WTC11 (cell line): ENCODE data around the gene SLC38A10. TPM values are rescaled to one million over a fixed set of nuclear protein-coding genes. Genes with fewer than 3 reads are reported as not detected.
A peak's percentile ranks its signal among the peaks of the same experiment; 100 is the strongest.
"Not testable (repeated sequence)": the region's sequence is repeated elsewhere in the genome, so short reads cannot be mapped to it uniquely, and the experiment has no call there.

Experiments used
- ATAC-seq: fragments of 200-7000 bp; cut with Tn5 transposase; 2 replicates; pipeline ENCODE4 v1.10.0; 2021; ENCODE audit warnings: mild to moderate bottlenecking, moderate library complexity
- CTCF ChIA-PET: fragments of 300-600 bp; sonication (Branson Sonifier 250); formaldehyde crosslinking; loops from one replicate; lab custom pipeline; 2021; ENCODE audit warnings: antibody characterized with exemption; lab: Charles Lee
- POLR2A ChIA-PET: fragments of 350-600 bp; sonication (Branson Sonifier 250); formaldehyde crosslinking; loops from one replicate; lab custom pipeline; 2021; ENCODE audit warnings: antibody characterized with exemption; lab: Charles Lee
- DNase-seq: peaks from one replicate; pipeline ENCODE4 v3.0.0; 2021; ENCODE audit warnings: low spot score
- H3K27ac Mint-ChIP-seq: 2 replicates; pipeline ENCODE4 v1.8.0; 2021; ENCODE audit warnings: mixed read lengths
- H3K27me3 Mint-ChIP-seq: 2 replicates; pipeline ENCODE4 v1.8.0; 2021; ENCODE audit warnings: low read depth, mild to moderate bottlenecking, moderate library complexity, mixed read lengths
- H3K36me3 Mint-ChIP-seq: 2 replicates; pipeline ENCODE4 v1.8.0; 2021; ENCODE audit warnings: mixed read lengths
- H3K4me1 Mint-ChIP-seq: 2 replicates; pipeline ENCODE4 v1.8.0; 2022; ENCODE audit warnings: mixed read lengths
- H3K4me3 Mint-ChIP-seq: 2 replicates; pipeline ENCODE4 v1.8.0; 2021; ENCODE audit warnings: mild to moderate bottlenecking, moderate library complexity, mixed read lengths
- H3K9me3 Mint-ChIP-seq: 2 replicates; pipeline ENCODE4 v1.8.0; 2021; ENCODE audit warnings: mixed read lengths
- CBFB ChIP-seq: sonication (generic); formaldehyde crosslinking; IDR thresholded peaks from 2 replicates; pipeline ENCODE4 v1.8.1; 2022; ENCODE audit warnings: mild to moderate bottlenecking, low read depth, missing genetic modification reagents
- CREM ChIP-seq: sonication (generic); formaldehyde crosslinking; IDR thresholded peaks from 2 replicates; pipeline ENCODE4 v1.8.1; 2022; ENCODE audit warnings: mild to moderate bottlenecking, missing genetic modification reagents, moderate library complexity
- ETV6 ChIP-seq: sonication (generic); formaldehyde crosslinking; IDR thresholded peaks from 2 replicates; pipeline ENCODE4 v1.8.1; 2022; ENCODE audit warnings: mild to moderate bottlenecking, missing genetic modification reagents
- FOXK1 ChIP-seq: sonication (generic); formaldehyde crosslinking; IDR thresholded peaks from 2 replicates; pipeline ENCODE4 v1.8.0; 2022; ENCODE audit warnings: mild to moderate bottlenecking, moderate library complexity, missing genetic modification reagents
- HMGA2 ChIP-seq: fragments of 250-450 bp; sonication (Bioruptor Pico); IDR thresholded peaks from 2 replicates; pipeline ENCODE4 v1.4.0; 2021; ENCODE audit warnings: mild to moderate bottlenecking, moderate library complexity
- MXD4 ChIP-seq: fragments of 250-450 bp; sonication (Bioruptor Pico); IDR thresholded peaks from 2 replicates; pipeline ENCODE4 v1.8.0; 2021; ENCODE audit warnings: mild to moderate bottlenecking, moderate library complexity, borderline replicate concordance
- NFYB ChIP-seq: sonication (generic); formaldehyde crosslinking; conservative IDR thresholded peaks from 2 replicates; pipeline ENCODE4 v1.8.0; 2022; ENCODE audit warnings: low read depth, missing genetic modification reagents
- PRRX2 ChIP-seq: fragments of 250-450 bp; sonication (Bioruptor Pico); IDR thresholded peaks from 2 replicates; pipeline ENCODE4 v1.8.0; 2021; ENCODE audit warnings: mild to moderate bottlenecking
- SMAD3 ChIP-seq: sonication (generic); formaldehyde crosslinking; IDR thresholded peaks from 2 replicates; pipeline ENCODE4 v1.8.0; 2022; ENCODE audit warnings: missing genetic modification reagents, mild to moderate bottlenecking, borderline replicate concordance
- TCF7 ChIP-seq: sonication (generic); formaldehyde crosslinking; IDR thresholded peaks from 2 replicates; pipeline ENCODE4 v1.8.0; 2022; ENCODE audit warnings: mild to moderate bottlenecking, low read depth, missing genetic modification reagents, moderate library complexity
- TEAD1 ChIP-seq: sonication (generic); formaldehyde crosslinking; IDR thresholded peaks from 2 replicates; pipeline ENCODE4 v1.8.0; 2022; ENCODE audit warnings: mild to moderate bottlenecking, missing genetic modification reagents
- ZBTB21 ChIP-seq: sonication (generic); formaldehyde crosslinking; IDR thresholded peaks from 2 replicates; pipeline ENCODE4 v1.8.1; 2023; ENCODE audit warnings: mild to moderate bottlenecking, missing genetic modification reagents, borderline replicate concordance
- ZNF138 ChIP-seq: sonication (generic); formaldehyde crosslinking; conservative IDR thresholded peaks from 2 replicates; pipeline ENCODE4 v1.8.1; 2022; ENCODE audit warnings: mild to moderate bottlenecking, moderate library complexity, missing genetic modification reagents
- total RNA-seq: library from RNA; stranded (reverse); gene quantifications from 3 replicates; pipeline ENCODE4 v1.2.3, GENCODE V29; 2021
- TF ChIP-seq, protein P1 (sequence below): sonication (generic); formaldehyde crosslinking; IDR thresholded peaks from 2 replicates; pipeline ENCODE4 v1.8.1; 2022; ENCODE audit warnings: low read depth, missing genetic modification reagents, borderline replicate concordance
- TF ChIP-seq, protein P2 (sequence below): sonication (generic); formaldehyde crosslinking; IDR thresholded peaks from 2 replicates; pipeline ENCODE4 v1.8.0; 2022; ENCODE audit warnings: missing genetic modification reagents
- TF ChIP-seq, protein P3 (sequence below): sonication (generic); formaldehyde crosslinking; conservative IDR thresholded peaks from 2 replicates; pipeline ENCODE4 v1.8.1; 2022; ENCODE audit warnings: mild to moderate bottlenecking, missing genetic modification reagents
- TF ChIP-seq, protein P4 (sequence below): sonication (generic); formaldehyde crosslinking; IDR thresholded peaks from 2 replicates; pipeline ENCODE4 v1.8.1; 2023; ENCODE audit warnings: mild to moderate bottlenecking, missing genetic modification reagents, borderline replicate concordance
- TF ChIP-seq, protein P5 (sequence below): fragments of 250-450 bp; sonication (Bioruptor Pico); IDR thresholded peaks from 2 replicates; pipeline ENCODE4 v1.9.0; 2021; ENCODE audit warnings: mild to moderate bottlenecking
- TF ChIP-seq, protein P6 (sequence below): sonication (generic); formaldehyde crosslinking; IDR thresholded peaks from 2 replicates; pipeline ENCODE4 v1.8.0; 2022; ENCODE audit warnings: mild to moderate bottlenecking, missing genetic modification reagents

The SLC38A10 gene
- total RNA-seq, 1 experiment from 2014 or later, result 47.0 TPM

DNA sequence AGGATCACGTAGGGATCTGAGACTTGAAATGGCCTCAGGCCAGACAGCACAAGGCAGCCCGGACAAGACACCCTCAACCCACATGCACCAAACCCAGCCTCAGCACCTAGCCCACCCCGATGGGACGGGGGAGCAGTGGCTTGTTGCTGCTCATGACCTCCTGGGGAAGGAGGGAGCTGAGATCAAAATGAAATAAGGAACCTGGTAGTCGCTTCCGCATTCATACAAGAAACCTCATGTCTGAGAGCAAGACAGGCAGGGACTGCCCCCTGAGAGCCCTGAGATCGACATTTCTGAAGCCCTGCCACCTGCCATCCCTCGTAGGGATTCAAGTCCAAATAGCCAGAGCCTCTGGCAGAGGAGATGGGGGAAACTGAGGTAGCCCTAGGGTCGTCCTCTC lies 66.7 kb downstream of the SLC38A10 start:
- no peak for TF ChIP-seq TCF7 (CRISPR knock-in tag)
- TF ChIP-seq, protein P1, sequence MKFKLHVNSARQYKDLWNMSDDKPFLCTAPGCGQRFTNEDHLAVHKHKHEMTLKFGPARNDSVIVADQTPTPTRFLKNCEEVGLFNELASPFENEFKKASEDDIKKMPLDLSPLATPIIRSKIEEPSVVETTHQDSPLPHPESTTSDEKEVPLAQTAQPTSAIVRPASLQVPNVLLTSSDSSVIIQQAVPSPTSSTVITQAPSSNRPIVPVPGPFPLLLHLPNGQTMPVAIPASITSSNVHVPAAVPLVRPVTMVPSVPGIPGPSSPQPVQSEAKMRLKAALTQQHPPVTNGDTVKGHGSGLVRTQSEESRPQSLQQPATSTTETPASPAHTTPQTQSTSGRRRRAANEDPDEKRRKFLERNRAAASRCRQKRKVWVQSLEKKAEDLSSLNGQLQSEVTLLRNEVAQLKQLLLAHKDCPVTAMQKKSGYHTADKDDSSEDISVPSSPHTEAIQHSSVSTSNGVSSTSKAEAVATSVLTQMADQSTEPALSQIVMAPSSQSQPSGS (CRISPR knock-in tag), result no peak
- peaks cover 20% of the 10 kb centered on the region for H3K27me3 Mint-ChIP-seq
- CTCF ChIA-PET, result interaction anchor here (1.0 kb wide), 1 partner anchor 11 kb away, joined by 3 read pairs; the partner anchor contains the start of gene NDUFAF8
- H3K9me3 Mint-ChIP-seq, result no peaks in the 10 kb centered on the region
- no peak overlapping the region for H3K4me3 Mint-ChIP-seq
- DNase-seq (no peak), ATAC-seq (no peak)
- POLR2A ChIA-PET, result no interaction called here
- H3K27ac Mint-ChIP-seq, result no peak overlapping the region
- peaks cover 14% of the 10 kb centered on the region for H3K36me3 Mint-ChIP-seq
- peaks cover 7% of the 10 kb centered on the region for H3K4me1 Mint-ChIP-seq

DNA sequence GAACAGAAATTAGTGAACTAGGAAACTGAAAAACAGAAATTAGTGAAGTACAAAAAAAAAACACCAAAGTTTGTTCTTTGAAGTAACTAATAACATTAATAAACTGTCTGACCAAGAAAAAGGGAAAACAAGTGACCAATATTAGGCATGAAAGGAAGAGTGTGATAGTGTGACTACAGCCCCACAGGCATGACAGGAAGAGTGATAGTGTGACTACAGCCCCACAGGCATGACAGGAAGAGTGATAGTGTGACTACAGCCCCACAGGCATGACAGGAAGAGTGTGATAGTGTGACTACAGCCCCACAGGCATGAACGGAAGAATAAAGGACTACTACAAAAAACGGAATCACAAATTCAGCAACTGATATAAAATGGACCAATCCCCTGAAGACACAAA lies 67.5 kb downstream of the SLC38A10 start:
- POLR2A ChIA-PET, H3K27ac Mint-ChIP-seq, DNase-seq, H3K9me3 Mint-ChIP-seq, ATAC-seq, H3K4me3 Mint-ChIP-seq, H3K4me1 Mint-ChIP-seq: not testable (repeated sequence)
- H3K36me3 Mint-ChIP-seq, result peaks cover 14% of the 10 kb centered on the region
- peaks cover 20% of the 10 kb centered on the region for H3K27me3 Mint-ChIP-seq
- CTCF ChIA-PET, result interaction anchor here (0.8 to 1.6 kb wide), 2 partner anchors 11 to 74 kb away, joined by 3 to 4 read pairs; partner anchors contain the start of genes NDUFAF8 and TEPSIN

DNA sequence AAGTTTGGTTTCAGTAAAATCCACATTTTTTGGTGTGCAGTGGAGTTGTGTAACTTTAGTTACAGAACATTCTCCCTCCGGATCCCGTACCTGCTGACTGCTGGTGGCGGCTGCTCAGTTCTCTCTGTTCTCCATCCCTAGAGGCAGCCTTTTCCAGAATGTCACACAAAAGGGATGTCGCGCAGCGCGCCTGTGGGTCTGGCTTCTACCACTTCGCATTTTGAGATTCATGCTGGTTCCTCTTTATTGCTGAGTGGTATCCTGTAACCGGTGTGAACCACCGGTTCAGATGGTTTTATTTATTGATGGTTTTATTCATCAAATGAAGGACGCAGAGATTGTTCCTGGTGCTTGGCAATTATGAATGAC lies 71.4 kb downstream of the SLC38A10 start:
- POLR2A ChIA-PET, result no interaction called here
- CTCF ChIA-PET, result interaction anchor here (1.1 kb wide), 1 partner anchor 68 kb away, joined by 3 read pairs; no protein-coding TSS in a partner anchor
- DNase-seq, result no peak

More for the DNA sequence above, 71.4 kb downstream of the SLC38A10 start:
- Mint-ChIP-seq H3K27me3 (peaks cover 20% of the 10 kb centered on the region), H3K4me3 (peak overlapping the region; percentile 76), H3K27ac (peak overlapping the region; percentile 23; the same call in 1 of the 2 replicates), H3K4me1 (peaks cover 17% of the 10 kb centered on the region), H3K9me3 (no peaks in the 10 kb centered on the region), H3K36me3 (no peaks in the 10 kb centered on the region)
- TF ChIP-seq, protein P2, sequence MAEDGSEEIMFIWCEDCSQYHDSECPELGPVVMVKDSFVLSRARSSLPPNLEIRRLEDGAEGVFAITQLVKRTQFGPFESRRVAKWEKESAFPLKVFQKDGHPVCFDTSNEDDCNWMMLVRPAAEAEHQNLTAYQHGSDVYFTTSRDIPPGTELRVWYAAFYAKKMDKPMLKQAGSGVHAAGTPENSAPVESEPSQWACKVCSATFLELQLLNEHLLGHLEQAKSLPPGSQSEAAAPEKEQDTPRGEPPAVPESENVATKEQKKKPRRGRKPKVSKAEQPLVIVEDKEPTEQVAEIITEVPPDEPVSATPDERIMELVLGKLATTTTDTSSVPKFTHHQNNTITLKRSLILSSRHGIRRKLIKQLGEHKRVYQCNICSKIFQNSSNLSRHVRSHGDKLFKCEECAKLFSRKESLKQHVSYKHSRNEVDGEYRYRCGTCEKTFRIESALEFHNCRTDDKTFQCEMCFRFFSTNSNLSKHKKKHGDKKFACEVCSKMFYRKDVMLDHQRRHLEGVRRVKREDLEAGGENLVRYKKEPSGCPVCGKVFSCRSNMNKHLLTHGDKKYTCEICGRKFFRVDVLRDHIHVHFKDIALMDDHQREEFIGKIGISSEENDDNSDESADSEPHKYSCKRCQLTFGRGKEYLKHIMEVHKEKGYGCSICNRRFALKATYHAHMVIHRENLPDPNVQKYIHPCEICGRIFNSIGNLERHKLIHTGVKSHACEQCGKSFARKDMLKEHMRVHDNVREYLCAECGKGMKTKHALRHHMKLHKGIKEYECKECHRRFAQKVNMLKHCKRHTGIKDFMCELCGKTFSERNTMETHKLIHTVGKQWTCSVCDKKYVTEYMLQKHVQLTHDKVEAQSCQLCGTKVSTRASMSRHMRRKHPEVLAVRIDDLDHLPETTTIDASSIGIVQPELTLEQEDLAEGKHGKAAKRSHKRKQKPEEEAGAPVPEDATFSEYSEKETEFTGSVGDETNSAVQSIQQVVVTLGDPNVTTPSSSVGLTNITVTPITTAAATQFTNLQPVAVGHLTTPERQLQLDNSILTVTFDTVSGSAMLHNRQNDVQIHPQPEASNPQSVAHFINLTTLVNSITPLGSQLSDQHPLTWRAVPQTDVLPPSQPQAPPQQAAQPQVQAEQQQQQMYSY (CRISPR knock-in tag), result no peak
- TF ChIP-seq FOXK1 (CRISPR knock-in tag) (no peak), HMGA2 (CRISPR knock-in tag) (no peak), MXD4 (CRISPR knock-in tag) (no peak), CREM (CRISPR knock-in tag) (no peak), CBFB (CRISPR knock-in tag) (no peak), TEAD1 (CRISPR knock-in tag) (no peak), TCF7 (CRISPR knock-in tag) (no peak), PRRX2 (CRISPR knock-in tag) (no peak), NFYB (CRISPR knock-in tag) (no peak), SMAD3 (CRISPR knock-in tag) (no peak), ZBTB21 (no peak), ZNF138 (no peak), ETV6 (no peak)
- TF ChIP-seq, protein P3, sequence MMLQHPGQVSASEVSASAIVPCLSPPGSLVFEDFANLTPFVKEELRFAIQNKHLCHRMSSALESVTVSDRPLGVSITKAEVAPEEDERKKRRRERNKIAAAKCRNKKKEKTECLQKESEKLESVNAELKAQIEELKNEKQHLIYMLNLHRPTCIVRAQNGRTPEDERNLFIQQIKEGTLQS (CRISPR knock-in tag), result no peak
- TF ChIP-seq, protein P4, sequence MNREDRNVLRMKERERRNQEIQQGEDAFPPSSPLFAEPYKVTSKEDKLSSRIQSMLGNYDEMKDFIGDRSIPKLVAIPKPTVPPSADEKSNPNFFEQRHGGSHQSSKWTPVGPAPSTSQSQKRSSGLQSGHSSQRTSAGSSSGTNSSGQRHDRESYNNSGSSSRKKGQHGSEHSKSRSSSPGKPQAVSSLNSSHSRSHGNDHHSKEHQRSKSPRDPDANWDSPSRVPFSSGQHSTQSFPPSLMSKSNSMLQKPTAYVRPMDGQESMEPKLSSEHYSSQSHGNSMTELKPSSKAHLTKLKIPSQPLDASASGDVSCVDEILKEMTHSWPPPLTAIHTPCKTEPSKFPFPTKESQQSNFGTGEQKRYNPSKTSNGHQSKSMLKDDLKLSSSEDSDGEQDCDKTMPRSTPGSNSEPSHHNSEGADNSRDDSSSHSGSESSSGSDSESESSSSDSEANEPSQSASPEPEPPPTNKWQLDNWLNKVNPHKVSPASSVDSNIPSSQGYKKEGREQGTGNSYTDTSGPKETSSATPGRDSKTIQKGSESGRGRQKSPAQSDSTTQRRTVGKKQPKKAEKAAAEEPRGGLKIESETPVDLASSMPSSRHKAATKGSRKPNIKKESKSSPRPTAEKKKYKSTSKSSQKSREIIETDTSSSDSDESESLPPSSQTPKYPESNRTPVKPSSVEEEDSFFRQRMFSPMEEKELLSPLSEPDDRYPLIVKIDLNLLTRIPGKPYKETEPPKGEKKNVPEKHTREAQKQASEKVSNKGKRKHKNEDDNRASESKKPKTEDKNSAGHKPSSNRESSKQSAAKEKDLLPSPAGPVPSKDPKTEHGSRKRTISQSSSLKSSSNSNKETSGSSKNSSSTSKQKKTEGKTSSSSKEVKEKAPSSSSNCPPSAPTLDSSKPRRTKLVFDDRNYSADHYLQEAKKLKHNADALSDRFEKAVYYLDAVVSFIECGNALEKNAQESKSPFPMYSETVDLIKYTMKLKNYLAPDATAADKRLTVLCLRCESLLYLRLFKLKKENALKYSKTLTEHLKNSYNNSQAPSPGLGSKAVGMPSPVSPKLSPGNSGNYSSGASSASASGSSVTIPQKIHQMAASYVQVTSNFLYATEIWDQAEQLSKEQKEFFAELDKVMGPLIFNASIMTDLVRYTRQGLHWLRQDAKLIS (CRISPR knock-in tag), result no peak
- TF ChIP-seq, protein P5, sequence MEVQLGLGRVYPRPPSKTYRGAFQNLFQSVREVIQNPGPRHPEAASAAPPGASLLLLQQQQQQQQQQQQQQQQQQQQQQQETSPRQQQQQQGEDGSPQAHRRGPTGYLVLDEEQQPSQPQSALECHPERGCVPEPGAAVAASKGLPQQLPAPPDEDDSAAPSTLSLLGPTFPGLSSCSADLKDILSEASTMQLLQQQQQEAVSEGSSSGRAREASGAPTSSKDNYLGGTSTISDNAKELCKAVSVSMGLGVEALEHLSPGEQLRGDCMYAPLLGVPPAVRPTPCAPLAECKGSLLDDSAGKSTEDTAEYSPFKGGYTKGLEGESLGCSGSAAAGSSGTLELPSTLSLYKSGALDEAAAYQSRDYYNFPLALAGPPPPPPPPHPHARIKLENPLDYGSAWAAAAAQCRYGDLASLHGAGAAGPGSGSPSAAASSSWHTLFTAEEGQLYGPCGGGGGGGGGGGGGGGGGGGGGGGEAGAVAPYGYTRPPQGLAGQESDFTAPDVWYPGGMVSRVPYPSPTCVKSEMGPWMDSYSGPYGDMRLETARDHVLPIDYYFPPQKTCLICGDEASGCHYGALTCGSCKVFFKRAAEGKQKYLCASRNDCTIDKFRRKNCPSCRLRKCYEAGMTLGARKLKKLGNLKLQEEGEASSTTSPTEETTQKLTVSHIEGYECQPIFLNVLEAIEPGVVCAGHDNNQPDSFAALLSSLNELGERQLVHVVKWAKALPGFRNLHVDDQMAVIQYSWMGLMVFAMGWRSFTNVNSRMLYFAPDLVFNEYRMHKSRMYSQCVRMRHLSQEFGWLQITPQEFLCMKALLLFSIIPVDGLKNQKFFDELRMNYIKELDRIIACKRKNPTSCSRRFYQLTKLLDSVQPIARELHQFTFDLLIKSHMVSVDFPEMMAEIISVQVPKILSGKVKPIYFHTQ, result no peak
- TF ChIP-seq, protein P6, sequence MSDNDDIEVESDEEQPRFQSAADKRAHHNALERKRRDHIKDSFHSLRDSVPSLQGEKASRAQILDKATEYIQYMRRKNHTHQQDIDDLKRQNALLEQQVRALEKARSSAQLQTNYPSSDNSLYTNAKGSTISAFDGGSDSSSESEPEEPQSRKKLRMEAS, result no peak
- no peak for ATAC-seq
